GM19099 (cell line): ENCODE data around the gene CLDN1.

Experiments used
- POLR2A ChIP-seq: IDR thresholded peaks from 3 replicates; pipeline ENCODE4 v1.6.1; 2011; ENCODE audit warnings: low read depth; ENCODE audit not compliant: insufficient read length; ENCODE audit errors: extremely low read depth

CLDN1 gene

DNA sequence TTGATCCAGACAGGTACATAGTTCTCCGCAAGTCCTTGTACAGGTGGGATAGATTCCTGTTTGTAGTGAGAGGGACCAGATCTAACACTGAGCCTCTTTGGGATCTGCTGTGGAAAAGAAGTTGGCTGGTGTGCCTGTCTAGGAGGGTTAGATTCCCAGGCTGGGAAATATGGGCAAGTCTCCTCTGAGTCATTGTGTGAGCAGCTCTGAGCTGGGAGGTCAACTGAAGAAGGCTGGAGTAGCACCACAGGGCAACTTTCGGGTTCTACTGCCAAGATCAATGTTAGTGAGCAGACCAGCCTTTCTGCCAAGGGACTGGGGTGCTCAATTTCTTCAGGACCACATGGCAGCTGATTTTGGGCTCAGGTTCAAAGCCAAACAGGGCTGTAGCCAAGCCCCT, 33.4 kb downstream of the CLDN1 start:
- TF ChIP-seq POLR2A: no peak

DNA sequence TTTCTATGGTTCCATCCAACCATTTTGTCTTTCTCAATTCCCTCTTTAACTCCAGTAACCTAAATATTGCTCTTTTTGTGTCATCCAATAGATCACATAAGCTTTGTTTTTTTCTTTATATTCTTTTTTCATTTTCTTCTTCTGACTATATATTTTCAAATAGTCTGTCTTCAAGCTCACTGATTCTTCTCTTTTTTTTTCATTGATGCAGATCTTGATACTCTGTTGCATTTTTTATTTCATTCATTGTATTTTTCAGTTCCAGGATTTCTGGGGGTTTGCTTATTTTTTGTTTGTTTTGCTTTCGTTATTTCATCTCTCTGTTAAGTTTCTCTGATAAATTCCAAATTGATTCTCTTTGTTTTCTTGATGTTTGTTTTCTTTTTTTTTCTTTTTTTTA, 36.2 kb downstream of the CLDN1 start:
- no peak for TF ChIP-seq POLR2A

DNA sequence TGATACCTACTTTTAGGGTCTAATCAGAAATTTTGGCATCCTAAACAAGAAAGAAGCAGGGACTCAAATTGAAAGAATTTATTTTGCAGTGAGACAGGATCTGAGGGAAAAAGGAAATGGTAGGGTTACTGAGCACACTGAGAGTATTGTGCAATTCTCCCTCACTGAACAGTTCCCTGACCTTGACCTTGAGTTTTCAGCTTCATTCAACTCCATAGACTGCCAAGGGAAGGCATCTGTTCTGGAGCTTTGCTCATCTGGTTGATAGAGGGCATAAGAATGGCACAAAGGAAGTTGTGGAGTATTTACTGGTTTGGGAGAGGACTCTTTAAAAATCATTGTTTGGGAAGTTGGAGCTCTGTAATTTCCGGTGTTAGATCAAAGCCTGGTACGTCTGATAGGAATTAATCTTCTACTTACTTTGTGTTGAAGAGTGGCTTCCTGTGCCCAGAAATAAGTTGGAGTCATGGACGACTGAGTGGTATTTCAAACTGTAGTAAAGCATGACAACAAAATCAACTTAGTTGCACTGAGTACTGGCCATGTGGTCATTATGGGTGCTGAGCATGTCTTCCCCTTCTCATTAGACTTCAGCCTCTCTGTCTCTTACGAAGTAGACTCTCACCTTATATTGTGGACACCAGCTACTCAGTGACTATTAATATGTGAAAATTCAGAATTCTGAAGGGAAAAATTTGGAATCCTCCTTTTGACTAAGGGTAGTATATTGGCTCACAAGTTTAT, 40.8 kb downstream of the CLDN1 start:
- TF ChIP-seq POLR2A: no peak

DNA sequence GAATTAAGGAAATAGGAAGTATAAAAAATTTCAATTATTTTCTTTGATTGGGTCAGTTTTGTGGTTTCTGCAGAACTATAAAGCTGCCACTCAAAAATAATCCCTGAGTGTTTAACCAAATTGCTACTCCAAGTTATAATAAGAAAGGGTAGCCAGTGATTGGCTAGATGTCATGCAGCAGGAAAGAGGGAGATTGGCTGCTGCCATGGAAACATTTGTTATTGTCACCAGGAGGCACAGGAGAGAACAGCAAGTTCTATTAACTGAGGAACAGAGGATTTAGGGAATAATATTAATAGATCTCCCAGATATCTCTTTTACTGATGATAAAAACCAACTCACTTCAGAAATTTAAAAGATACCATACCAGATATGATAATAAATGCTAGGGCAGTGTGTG, 42.6 kb downstream of the CLDN1 start:
- TF ChIP-seq POLR2A: no peak

DNA sequence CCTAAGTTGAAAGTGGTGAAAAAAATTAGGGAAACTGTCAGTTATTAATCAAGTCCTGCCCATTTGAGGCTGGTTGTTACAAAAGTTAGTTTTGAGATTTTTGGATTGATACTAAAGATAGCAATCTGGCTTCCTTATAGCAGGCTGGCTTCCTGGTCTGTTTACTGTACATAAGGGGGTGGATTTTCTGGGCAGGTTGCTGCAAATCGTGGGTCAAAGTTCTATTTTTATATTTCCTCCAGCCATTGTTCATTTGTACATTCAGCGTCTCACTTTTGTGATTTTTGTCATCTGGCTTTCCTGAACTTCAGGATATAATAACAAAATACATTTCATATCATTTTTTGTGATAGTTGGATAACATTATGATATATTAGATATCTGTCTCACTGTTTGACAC, 49.5 kb downstream of the CLDN1 start:
- no peak for TF ChIP-seq POLR2A

DNA sequence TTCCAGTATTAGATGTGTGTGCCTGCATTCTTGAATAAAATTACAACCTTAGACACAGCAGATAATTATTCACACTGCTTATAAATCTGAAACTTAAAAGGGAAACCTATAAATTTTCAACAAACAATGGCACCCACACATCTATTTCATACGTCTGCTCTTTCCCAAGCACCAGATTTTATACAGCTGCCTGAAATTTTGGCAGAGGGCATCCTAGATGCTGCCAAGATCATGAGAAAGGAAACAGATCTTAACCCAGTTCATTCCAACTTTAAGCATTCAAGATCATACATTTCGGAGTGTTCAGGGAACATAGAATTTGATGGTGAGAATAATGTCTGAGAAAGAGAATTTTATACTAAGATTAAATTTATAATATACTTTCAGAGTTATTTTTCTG, 53.1 kb downstream of the CLDN1 start:
- TF ChIP-seq POLR2A: no peak

DNA sequence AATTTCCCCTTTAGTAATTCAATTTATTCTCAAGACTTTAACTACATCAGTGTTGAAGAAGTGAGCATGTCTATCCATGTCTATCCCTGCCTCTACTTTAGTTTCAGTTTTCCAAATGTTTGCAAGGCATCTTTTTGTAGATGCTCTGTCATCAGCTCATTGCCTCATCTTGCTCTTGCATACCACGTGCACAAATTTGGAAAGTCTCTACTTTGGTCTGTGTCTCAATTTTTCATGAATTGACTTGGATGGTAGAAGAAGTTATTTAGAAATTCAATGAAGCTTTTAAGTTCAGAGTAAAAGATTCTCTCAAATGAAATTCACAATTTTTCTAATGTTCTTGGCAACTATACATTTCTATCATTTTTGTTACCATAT, 55.3 kb downstream of the CLDN1 start:
- no peak for TF ChIP-seq POLR2A

DNA sequence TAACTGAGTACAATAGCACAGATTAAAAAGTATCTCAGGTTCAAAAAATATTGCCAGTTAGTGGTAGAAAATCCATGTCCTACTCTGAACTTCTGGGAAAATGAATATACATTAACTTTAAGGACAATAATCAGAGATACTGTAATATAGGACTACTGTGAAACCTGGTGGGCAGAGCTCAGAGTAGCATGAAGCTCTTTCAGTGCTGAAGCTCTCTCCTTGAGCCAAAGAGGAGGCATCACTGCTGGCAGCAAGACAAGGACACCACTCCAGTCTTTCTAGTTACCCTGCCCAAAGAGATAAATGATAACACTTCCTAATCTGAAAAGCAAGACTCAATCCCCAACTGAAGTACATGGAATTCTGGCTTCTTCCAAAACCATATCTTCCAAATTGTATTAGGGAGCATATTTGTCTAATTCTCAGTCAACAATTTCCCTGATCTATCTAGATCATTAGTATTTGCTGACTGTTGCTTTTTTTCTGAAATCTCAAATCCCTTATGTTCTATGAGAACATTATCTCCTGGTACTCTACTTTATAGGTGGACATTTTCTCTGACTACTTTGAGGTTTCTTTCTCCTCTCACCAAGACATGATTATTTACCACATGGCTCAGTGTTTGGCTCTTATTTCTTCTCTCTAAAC, 55.9 kb downstream of the CLDN1 start:
- no peak for TF ChIP-seq POLR2A

DNA sequence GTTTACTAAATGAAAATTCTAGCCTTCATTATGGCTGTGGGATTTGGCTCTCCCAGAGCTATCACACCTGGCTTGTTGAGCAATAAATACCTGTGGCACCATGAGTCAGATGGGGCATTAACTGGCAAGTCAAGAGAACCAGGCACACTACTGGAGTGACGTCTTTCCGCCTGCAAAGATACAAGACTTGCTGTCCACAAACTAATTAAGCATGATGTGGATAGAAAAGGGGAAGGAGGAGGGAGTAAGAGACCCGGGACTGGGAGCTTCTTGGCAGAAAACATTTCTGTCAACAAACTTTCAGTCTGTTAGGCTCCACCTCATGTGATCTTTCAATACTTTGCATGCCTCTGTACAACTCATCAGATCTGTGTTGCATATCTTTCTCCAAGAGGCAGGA, 56.5 kb downstream of the CLDN1 start:
- TF ChIP-seq POLR2A: no peak

DNA sequence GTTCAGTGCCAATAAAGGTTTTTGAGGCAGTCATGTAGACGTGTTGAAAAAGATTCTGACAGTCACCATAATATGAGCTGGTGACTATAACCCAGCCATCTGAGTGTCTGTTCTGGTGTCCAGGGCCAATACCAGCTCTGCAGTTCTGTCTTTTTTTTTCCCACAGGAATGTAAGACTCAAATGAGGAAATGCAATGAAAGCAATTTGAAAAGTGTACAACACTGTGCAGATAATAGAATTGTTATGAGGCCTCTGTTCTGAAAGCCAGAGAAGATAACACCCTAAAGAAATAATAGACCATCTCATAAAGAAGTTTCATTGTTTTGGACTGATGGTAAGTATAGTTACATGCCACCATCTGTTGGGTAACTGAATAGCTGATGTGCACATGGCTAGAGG, 57.1 kb downstream of the CLDN1 start:
- TF ChIP-seq POLR2A: no peak

DNA sequence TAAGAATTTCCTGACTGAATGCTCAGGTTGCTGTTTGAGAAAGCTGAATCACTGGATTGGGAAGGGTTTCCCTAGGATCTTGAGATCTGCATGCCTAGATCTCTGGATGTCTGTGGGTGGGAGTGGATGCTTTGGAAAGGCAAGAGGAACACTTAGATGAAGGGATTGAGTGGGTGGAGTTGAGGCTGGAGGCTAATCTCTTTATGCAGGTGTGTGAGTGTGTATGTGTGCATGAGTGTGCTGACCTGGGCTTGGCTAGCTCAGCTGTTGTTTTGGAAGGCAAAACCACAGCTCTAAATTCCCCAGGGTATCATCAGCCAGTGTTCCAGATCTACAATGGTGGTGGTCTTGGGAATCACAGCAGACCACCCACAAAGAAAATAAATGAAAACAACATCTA, 60.5 kb downstream of the CLDN1 start:
- no peak for TF ChIP-seq POLR2A

DNA sequence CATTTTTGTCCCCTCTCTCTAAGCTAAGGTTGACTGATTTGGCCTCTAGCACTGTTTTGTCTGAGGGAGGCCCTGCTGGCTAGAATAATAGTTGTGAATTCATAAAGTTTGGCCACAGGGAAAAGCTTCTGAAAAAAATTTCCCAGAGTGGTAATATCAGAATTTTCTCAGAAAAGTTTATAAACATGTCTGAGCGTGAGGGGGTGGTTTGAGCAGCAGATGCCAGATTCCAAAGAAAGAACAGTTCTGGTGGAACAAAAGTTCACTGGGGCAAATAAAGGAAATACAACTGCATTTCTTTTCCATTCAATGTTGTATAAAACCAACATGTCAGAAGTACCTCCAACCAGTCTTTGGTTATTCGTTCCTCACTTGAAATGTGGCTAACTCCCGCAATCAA, 61.2 kb downstream of the CLDN1 start:
- no peak for TF ChIP-seq POLR2A

DNA sequence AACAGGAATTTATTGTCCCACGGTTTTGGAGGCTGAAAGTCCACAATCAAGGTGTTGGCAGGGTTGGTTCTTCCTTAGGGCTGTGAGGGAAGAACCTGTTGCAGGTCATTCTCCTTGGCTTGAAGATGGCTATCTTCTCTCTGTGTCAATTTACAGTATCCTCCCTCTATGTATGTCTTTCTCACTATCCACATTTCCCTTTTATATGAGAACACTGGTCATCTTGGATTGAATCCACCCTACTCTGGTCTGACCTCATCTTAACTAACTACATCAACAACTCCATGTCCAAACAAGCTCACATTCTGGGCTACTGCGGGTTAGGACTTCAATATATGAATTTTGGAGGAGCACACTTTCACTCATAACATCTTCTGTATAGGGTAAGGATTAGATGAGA, 61.9 kb downstream of the CLDN1 start:
- TF ChIP-seq POLR2A: no peak

DNA sequence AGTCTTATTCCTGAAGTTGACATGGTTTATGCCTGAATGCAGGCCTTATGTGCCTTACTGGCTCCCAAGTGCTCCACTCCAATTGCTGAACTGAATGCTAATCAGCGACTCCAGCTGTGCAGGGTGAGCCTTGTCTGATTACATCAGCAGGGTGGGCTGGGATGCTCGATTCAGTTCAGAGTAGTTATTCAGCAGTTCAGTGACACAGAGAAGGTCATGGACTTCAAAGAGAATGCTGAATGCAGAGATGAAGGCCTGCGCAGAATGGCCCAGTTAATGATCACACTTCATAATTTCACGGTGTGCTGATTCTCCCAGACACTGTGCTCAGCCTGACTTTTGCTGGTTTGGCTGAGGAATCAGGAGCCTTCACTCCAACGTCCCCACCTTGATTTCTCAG, 63.6 kb downstream of the CLDN1 start:
- TF ChIP-seq POLR2A: no peak
